Parathyroid adenoma (tissue), 2 donors: ENCODE measurements around the gene WDR4.

Experiments used
- H2AFZ ChIP-seq: fragments of 300-600 bp; sonication (generic); one replicate; pipeline ENCODE4 v1.7.0; 2017; ENCODE audit warnings: antibody characterized with exemption, mild to moderate bottlenecking
- H3K27ac ChIP-seq: fragments of 300-600 bp; sonication (generic); one replicate; pipeline ENCODE4 v1.7.0; 2017
- H3K27me3 ChIP-seq: fragments of 300-600 bp; sonication (generic); one replicate; pipeline ENCODE4 v1.7.0; 2017; ENCODE audit warnings: low read length; ENCODE audit not compliant: control insufficient read depth, insufficient read depth
- H3K36me3 ChIP-seq: fragments of 300-600 bp; sonication (generic); one replicate; pipeline ENCODE4 v1.7.0; 2017; ENCODE audit warnings: low read length; ENCODE audit not compliant: control insufficient read depth, insufficient read depth
- H3K4me1 ChIP-seq: fragments of 300-600 bp; sonication (generic); one replicate; pipeline ENCODE4 v1.7.0; 2017; ENCODE audit warnings: control low read depth
- H3K4me2 ChIP-seq: fragments of 300-600 bp; sonication (generic); one replicate; pipeline ENCODE4 v1.7.0; 2017; ENCODE audit warnings: low read length
- H3K4me3 ChIP-seq: fragments of 300-600 bp; sonication (generic); one replicate; pipeline ENCODE4 v1.7.0; 2017; ENCODE audit warnings: low read depth, low read length
- H3K79me2 ChIP-seq: fragments of 300-600 bp; sonication (generic); one replicate; pipeline ENCODE4 v1.7.0; 2017; ENCODE audit warnings: control low read depth
- H3K9ac ChIP-seq: fragments of 300-600 bp; sonication (generic); one replicate; pipeline ENCODE4 v1.7.0; 2017; ENCODE audit warnings: mild to moderate bottlenecking
- H3K9me3 ChIP-seq: fragments of 300-600 bp; sonication (generic); one replicate; pipeline ENCODE4 v1.7.0; 2017; ENCODE audit warnings: low read length; ENCODE audit not compliant: control insufficient read depth
- CTCF ChIP-seq: fragments of 300-600 bp; sonication (generic); IDR thresholded peaks from one replicate; pipeline ENCODE4 v1.7.0; 2017; ENCODE audit warnings: antibody characterized with exemption, mild to moderate bottlenecking
- donor health status: primary hyperparathyroidism.

WDR4 gene

GRCh38 chr21:42799948-42800347 lies 79.4 kb downstream of the WDR4 start:
- Histone ChIP-seq H3K4me3 (no peak overlapping the region), H3K9ac (no peak overlapping the region), H3K27me3 (no peaks in the 10 kb centered on the region), H3K4me2 (no peak overlapping the region), H2AFZ (no peak overlapping the region), H3K9me3 (no peaks in the 10 kb centered on the region), H3K27ac (no peak overlapping the region), H3K79me2 (no peaks in the 10 kb centered on the region), H3K36me3 (no peaks in the 10 kb centered on the region), H3K4me1 (no peaks in the 10 kb centered on the region)
- no peak for TF ChIP-seq CTCF

GRCh38 chr21:42799516-42799915 lies 79.8 kb downstream of the WDR4 start:
- Histone ChIP-seq H3K9ac (no peak overlapping the region), H3K27me3 (no peaks in the 10 kb centered on the region), H3K4me3 (no peak overlapping the region), H2AFZ (no peak overlapping the region), H3K79me2 (no peaks in the 10 kb centered on the region), H3K36me3 (no peaks in the 10 kb centered on the region), H3K4me1 (no peaks in the 10 kb centered on the region), H3K27ac (no peak overlapping the region), H3K9me3 (no peaks in the 10 kb centered on the region), H3K4me2 (no peak overlapping the region)
- TF ChIP-seq CTCF = no peak
